Colonic mucosa (tissue), 4 donors: ENCODE measurements around the gene GAS7. TPM values are rescaled to one million over a fixed set of nuclear protein-coding genes. Genes with fewer than 3 reads are reported as not detected.

Source experiments
- DNase-seq: peaks from one replicate; pipeline ENCODE4 v3.0.0-alpha.2; 2020
- H3K27ac ChIP-seq: fragments of 200-600 bp; one replicate; pipeline ENCODE4 v1.8.0; 2021
- H3K27me3 ChIP-seq: fragments of 200-600 bp; one replicate; pipeline ENCODE4 v1.8.0; 2021
- H3K36me3 ChIP-seq: fragments of 200-600 bp; one replicate; pipeline ENCODE4 v1.8.0; 2021
- H3K4me1 ChIP-seq: fragments of 200-600 bp; one replicate; pipeline ENCODE4 v1.8.0; 2021; ENCODE audit warnings: mild to moderate bottlenecking
- H3K4me3 ChIP-seq: fragments of 200-600 bp; one replicate; pipeline ENCODE4 v1.8.0; 2021
- H3K9ac ChIP-seq, 2 donors: one replicate each; pipeline ENCODE4 v1.7.0; 2013; ENCODE audit warnings: control low read depth in 2 of 2, low read depth in 2 of 2, low read length in 2 of 2
- H3K9me3 ChIP-seq: fragments of 200-600 bp; one replicate; pipeline ENCODE4 v1.8.0; 2021
- intact Hi-C: fragments of 100-400 bp; cut with DNase I; formaldehyde crosslinking; loops from one replicate; pipeline ENCODE4 v1.14.1; 2022
- total RNA-seq, 2 donors: library from RNA; stranded (reverse); fragmentation: NEBNext Ultra II Directional in 1 of 2; extraction: Animal tissue kit (Norgen Biotek cat#: 25700) in 1 of 2; gene quantifications; one replicate each; pipeline ENCODE4 v1.2.1, GENCODE V29; 2021
- TF ChIP-seq, protein P1 (sequence below): fragments of 200-600 bp; IDR thresholded peaks from one replicate; pipeline ENCODE4 v1.8.0; 2022; ENCODE audit warnings: antibody characterized with exemption, mild to moderate bottlenecking
- donor health status: healthy.
- donor health status: DM: no; HTN: no; CAD: no.
- donor health status: DM: no; HTN: no; CAD: no.

The GAS7 gene
- total RNA-seq, 2 donors from 2014 or later: 4.7 to 17.0 TPM

DNA sequence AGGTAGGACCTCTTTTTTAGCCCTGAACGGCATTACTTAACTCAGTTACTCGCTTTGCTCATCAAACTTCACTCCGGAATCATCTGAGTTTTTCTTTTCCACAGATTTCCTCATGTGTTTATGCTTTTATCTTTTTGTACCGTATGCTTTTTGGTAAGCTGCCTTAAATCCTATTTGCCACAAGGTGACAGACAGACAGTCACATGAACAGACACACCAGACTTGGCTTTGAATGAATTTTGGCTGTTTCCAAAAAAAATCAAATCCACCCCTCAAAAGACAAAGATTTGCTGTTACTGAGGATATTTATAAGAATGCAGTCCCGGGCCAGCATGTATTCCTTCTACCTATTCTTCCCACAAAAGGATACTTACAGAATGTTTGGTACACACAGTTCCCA lies 10.9 kb downstream of the GAS7 start:
- Histone ChIP-seq H3K36me3 (no peaks in the 10 kb centered on the region), H3K9ac (no peak overlapping the region), H3K27me3 (no peaks in the 10 kb centered on the region), H3K9me3 (no peaks in the 10 kb centered on the region), H3K4me1 (no peaks in the 10 kb centered on the region), H3K4me3 (no peak overlapping the region), H3K27ac (no peak overlapping the region)
- TF ChIP-seq, protein P1, sequence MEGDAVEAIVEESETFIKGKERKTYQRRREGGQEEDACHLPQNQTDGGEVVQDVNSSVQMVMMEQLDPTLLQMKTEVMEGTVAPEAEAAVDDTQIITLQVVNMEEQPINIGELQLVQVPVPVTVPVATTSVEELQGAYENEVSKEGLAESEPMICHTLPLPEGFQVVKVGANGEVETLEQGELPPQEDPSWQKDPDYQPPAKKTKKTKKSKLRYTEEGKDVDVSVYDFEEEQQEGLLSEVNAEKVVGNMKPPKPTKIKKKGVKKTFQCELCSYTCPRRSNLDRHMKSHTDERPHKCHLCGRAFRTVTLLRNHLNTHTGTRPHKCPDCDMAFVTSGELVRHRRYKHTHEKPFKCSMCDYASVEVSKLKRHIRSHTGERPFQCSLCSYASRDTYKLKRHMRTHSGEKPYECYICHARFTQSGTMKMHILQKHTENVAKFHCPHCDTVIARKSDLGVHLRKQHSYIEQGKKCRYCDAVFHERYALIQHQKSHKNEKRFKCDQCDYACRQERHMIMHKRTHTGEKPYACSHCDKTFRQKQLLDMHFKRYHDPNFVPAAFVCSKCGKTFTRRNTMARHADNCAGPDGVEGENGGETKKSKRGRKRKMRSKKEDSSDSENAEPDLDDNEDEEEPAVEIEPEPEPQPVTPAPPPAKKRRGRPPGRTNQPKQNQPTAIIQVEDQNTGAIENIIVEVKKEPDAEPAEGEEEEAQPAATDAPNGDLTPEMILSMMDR: no peak
- no peak for DNase-seq
- intact Hi-C loops: no loop called here

DNA sequence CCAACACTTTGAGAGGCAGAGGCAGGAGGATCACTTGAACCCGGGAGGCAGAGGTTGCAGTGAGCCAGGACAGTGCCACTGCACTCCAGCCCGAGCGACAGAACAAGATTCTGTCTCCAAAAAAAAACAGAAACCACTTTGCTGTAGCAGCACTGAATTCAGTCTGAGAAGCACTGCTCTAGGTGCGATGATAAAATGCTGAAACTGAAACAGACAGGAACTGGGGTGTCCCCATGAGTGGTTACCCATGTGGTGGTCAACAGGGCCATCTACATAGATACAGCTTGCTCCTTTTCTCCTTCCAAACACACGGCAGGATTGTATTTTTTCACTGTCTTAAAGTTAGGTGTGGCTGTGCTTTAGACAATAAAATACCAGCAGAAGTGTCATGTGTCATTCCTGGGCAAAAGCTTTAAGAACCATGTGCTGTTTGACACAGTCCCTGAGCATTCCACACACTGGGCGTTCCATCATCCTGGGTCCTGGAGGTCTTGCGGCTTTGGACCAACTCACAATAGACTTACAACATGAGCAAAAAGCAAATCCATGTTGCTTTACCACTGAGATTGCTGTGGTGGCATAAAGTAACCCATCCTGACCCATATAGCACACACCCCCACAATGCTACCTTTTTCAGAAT lies 11.5 kb downstream of the GAS7 start:
- no peak overlapping the region for H3K27ac ChIP-seq
- DNase-seq: no peak
- no peaks in the 10 kb centered on the region for H3K27me3 ChIP-seq
- intact Hi-C loops: no loop called here
- TF ChIP-seq, protein P1: no peak
- H3K4me3 ChIP-seq: no peak overlapping the region
- H3K36me3 ChIP-seq: no peaks in the 10 kb centered on the region
- H3K9me3 ChIP-seq: no peaks in the 10 kb centered on the region
- no peaks in the 10 kb centered on the region for H3K4me1 ChIP-seq
- no peak overlapping the region for H3K9ac ChIP-seq

DNA sequence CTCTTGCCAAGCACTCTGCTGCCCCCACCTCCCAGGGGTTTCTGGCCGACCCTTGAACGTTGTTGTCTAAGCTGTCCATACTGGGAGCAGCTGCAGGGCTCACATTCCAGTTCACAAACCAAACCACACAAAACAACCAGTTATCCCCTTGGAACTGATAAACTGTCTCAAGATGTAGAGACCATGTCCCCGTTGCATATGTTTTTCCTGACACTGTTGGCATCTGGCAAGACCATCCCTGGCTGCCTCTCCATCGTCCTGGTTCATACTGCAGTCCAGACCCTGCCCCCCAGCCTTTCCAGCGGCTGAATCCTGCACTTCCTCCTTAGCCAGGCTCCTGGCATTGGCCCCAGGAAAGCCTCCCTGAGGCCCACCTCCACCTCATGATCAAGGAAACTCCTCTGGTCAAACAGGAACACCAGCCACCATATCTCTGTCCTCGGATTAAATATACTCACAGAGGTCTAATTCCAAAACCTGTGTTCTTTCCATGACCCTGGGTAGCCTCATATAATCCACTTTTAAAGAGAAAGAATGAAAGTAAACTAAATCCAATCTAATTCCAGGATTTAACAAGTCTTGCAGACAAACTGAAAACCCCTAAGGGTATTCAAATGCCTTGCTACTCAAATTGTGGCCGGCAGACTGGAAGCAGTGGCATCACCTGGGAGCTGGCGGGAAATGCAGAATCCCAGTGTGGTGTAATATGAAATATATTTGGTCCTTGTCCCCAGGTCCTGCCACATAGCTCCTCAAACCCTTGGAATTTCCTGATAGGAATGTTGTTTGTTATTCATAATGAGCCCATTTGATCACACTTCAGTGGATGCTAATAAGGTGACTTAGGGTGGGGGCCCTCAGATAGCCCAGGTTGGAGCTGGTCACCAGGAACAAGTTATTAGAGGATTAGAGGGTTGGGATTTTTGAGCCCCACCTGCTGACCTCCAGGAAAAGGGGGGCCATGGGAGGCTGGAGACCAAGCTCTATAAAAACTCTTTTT lies 14.2 kb downstream of the GAS7 start:
- Histone ChIP-seq H3K9me3 (no peaks in the 10 kb centered on the region), H3K27me3 (no peaks in the 10 kb centered on the region), H3K4me1 (no peaks in the 10 kb centered on the region), H3K27ac (no peak overlapping the region), H3K9ac (no peak overlapping the region), H3K36me3 (no peaks in the 10 kb centered on the region), H3K4me3 (no peak overlapping the region)
- TF ChIP-seq, protein P1: no peak
- intact Hi-C loops: no loop called here
- DNase-seq: no peak

DNA sequence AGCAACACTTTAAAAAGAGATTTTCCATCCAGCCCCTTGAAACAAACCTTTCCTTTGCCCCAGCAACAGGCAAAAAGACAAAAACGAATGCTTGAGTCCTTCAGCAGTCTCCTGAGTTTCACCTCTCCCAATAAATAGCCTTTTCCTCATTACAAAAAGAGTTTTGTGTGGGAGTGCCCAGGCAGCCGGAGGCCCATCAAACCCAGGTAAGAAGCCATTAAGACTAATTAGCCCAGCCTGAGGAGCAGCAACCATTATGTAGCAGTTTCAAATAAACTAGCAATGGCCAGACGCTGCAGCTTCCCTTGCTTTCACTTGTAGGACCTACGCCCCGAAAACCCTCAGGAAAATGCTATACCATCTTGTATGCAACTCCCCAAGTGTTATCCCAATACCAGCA lies 15.6 kb downstream of the GAS7 start:
- no peak for DNase-seq
- H3K4me3 ChIP-seq: no peak overlapping the region
- no peaks in the 10 kb centered on the region for H3K27me3 ChIP-seq
- H3K9ac ChIP-seq: no peak overlapping the region
- TF ChIP-seq, protein P1: no peak
- H3K9me3 ChIP-seq: no peaks in the 10 kb centered on the region
- H3K27ac ChIP-seq: no peak overlapping the region
- no peaks in the 10 kb centered on the region for H3K4me1 ChIP-seq
- H3K36me3 ChIP-seq: no peaks in the 10 kb centered on the region
- intact Hi-C loops: no loop called here

DNA sequence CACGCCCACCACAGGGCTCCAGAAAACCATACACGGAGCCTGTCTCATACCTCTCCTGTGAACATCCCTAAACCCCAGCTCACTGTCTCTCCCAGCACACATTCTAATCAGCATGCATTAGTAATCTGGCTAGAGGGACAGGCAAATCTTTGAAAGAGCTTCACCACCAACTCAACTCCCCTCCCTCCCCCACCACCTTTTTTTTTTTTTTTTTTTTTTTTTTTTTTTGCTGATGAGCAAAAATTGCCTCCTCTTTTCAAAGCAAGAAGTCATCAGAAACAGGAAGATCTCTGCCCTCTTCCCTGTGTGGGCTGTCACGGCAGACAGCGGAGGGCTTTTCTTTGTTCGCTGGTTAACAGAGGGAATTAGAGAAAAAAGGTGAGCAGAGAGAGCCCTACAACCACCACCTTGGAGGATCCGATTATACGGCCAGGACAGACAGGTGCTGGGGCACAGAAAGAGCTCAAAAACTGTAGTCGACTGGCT lies 19.9 kb downstream of the GAS7 start:
- no peak overlapping the region for H3K4me3 ChIP-seq
- TF ChIP-seq, protein P1: no peak
- H3K4me1 ChIP-seq: no peaks in the 10 kb centered on the region
- DNase-seq: no peak
- intact Hi-C loops: no loop called here
- H3K9me3 ChIP-seq: no peaks in the 10 kb centered on the region
- no peak overlapping the region for H3K9ac ChIP-seq
- H3K36me3 ChIP-seq: no peaks in the 10 kb centered on the region
- no peak overlapping the region for H3K27ac ChIP-seq
- no peaks in the 10 kb centered on the region for H3K27me3 ChIP-seq
